ENCODE data around the gene ASTL.

The ASTL gene

DNA sequence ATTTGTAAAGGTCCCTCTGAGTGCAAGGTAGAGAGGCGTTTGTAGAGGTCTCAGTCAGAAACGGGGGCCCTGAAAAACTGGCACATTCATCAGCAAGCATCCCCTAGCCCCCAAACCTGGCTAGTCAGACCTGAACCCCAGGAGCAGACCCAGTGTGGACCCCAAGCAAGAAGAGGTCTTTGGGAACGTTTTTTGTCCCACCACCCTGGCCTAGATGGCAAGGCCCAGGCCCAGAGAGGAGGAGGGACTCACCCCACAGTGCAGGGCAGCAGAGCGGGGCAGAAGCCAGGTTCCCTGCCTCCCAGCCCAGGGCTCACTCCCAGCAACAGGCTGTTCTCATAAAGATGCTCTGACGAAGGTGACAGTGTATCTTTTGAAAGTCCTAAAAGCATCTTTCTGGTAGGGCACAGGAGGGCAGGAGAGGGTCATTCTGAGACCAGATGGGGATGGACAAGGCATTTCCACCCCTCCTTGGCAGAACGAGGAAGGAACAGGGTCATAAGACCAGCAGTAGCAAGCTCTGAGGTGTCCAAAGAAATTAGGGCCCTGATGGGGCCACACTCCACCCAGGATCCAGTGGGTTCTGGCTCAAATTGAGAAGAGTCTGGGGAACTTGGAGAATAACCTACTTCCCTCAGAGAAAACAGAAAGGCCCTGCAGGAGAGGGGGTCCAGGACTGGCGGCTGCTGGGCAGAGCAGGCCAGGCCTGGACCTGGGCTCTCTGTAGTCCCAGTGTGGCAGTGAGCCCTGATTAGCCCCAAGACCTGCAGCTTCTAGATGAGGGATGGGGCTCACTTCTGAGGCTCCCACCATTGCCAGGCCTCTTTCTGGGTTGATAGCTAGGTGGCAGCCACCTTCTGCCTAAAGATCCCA lies 40.1 kb downstream of the ASTL start:
- in situ Hi-C loops (cut with MboI; ENCODE audit: low sequenced_read_pairs, unreplicated experiment), result no loop called here
- TF ChIP-seq, protein P1, sequence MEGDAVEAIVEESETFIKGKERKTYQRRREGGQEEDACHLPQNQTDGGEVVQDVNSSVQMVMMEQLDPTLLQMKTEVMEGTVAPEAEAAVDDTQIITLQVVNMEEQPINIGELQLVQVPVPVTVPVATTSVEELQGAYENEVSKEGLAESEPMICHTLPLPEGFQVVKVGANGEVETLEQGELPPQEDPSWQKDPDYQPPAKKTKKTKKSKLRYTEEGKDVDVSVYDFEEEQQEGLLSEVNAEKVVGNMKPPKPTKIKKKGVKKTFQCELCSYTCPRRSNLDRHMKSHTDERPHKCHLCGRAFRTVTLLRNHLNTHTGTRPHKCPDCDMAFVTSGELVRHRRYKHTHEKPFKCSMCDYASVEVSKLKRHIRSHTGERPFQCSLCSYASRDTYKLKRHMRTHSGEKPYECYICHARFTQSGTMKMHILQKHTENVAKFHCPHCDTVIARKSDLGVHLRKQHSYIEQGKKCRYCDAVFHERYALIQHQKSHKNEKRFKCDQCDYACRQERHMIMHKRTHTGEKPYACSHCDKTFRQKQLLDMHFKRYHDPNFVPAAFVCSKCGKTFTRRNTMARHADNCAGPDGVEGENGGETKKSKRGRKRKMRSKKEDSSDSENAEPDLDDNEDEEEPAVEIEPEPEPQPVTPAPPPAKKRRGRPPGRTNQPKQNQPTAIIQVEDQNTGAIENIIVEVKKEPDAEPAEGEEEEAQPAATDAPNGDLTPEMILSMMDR (IDR thresholded peaks at IDR 0.05; ENCODE audit: borderline replicate concordance, control extremely low read depth, extremely low read depth, insufficient read depth, missing control alignments), result no peak
- no peak for DNase-seq (ENCODE audit: low spot score)

DNA sequence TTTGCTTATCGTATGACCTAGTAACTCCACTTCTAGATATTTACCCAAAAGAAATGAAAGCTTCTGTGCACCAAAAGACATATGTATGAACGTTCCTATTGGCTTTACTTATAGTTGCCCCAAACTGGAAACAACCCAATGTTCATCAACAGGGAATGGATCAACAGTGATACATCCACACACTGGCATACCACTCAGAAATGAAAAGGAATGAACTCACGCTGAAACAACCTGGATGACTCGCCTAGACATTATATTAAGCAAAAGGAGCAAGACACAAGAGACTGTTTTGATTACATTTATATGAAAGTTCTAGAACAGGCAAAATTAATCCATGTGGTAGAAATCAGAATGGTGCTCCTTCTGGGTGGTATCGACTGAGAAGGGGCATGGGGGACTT lies 40.9 kb downstream of the ASTL start:
- in situ Hi-C loops (cut with MboI; ENCODE audit: low sequenced_read_pairs, unreplicated experiment), result no loop called here
- no peak for DNase-seq (ENCODE audit: low spot score)
- TF ChIP-seq, protein P1 (IDR thresholded peaks at IDR 0.05; ENCODE audit: borderline replicate concordance, control extremely low read depth, extremely low read depth, insufficient read depth, missing control alignments), result no peak

DNA sequence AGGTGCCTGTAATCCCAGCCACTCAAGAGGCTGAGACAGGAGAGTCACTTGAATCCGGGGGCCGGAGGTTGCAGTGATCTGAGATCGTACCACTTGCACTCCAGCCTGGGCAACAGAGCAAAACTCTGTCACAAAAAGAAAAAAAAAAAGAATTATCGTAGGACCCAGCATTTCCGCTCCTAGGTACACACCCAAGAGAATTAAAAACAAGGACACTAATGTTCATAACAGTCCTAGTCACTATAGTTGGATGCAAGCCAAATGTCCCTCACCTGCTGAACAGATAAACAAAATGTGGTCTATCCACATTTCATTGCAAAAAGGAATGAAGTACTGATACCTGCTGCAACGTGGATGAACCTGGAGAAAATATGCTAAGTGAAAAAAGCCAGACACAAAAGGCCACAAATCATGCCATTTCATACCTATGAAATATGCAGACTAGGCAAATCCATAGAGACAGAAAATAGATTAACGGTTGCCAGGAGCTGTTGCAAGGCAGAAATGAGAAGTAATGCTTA lies 43.1 kb downstream of the ASTL start:
- no peak for DNase-seq (ENCODE audit: low spot score)
- TF ChIP-seq, protein P1 (IDR thresholded peaks at IDR 0.05; ENCODE audit: borderline replicate concordance, control extremely low read depth, extremely low read depth, insufficient read depth, missing control alignments), result no peak
- in situ Hi-C loops (cut with MboI; ENCODE audit: low sequenced_read_pairs, unreplicated experiment), result no loop called here

DNA sequence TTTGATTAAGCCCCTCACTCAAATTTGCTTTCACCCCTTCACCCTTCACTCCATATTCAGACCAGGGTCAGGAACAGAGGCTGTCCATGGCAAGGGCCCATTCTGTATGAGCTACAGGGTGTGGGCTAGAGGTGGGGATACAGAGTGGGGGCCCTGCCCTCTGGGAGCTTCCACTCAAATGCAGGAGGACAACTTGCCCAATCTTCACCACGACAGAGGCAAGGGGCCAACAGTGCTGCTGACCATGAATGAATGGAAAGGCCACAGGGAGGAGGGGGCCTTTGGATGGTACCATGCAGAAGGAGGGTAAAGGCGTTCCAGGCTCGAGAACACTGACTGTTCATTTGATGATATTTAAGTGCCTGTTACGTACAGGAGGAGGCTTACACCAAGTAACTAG lies 44.8 kb downstream of the ASTL start:
- TF ChIP-seq, protein P1 (IDR thresholded peaks at IDR 0.05; ENCODE audit: borderline replicate concordance, control extremely low read depth, extremely low read depth, insufficient read depth, missing control alignments), result no peak
- no peak for DNase-seq (ENCODE audit: low spot score)
- in situ Hi-C loops (cut with MboI; ENCODE audit: low sequenced_read_pairs, unreplicated experiment), result no loop called here

DNA sequence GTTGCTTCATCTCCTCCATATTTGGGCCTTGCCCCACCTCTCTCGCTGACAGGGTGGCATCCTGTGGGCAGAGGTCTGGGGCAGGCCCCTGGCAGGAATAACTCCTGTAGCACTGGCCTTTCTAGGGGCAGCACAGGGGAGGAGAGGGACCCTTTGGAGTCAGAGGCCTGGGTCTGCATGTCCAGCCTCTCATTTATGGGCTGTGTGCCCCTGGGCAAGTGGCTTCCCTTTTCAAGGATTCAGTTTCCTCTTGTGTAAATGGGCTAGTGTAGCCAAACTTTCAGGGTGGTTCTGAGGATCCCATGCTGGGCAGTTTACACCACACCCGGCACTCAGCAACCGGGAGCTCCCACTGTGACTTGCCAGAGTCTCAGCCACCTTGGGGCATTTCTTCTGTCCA lies 45.4 kb downstream of the ASTL start:
- TF ChIP-seq, protein P1 (IDR thresholded peaks at IDR 0.05; ENCODE audit: borderline replicate concordance, control extremely low read depth, extremely low read depth, insufficient read depth, missing control alignments), result no peak
- in situ Hi-C loops (cut with MboI; ENCODE audit: low sequenced_read_pairs, unreplicated experiment), result no loop called here
- DNase-seq (ENCODE audit: low spot score), result no peak

DNA sequence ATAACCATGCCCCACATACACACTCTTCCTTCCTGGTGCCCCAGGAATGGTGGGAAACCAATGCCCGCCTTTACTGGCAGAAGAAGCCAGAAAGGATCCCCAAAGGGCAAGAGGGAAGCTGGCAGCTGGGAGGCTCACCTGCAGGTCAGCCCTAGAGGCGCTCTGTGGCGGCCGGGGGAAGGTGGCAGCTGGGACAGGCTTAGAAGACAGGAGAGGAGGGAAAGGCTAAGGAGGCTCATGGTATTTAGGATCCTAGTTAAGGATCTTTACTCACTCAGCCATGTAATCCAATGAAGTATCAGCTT lies 45.8 kb downstream of the ASTL start:
- in situ Hi-C loops (cut with MboI; ENCODE audit: low sequenced_read_pairs, unreplicated experiment), result no loop called here

More for the DNA sequence above, 45.8 kb downstream of the ASTL start:
- TF ChIP-seq, protein P1 (IDR thresholded peaks at IDR 0.05; ENCODE audit: borderline replicate concordance, control extremely low read depth, extremely low read depth, insufficient read depth, missing control alignments), result no peak
- no peak for DNase-seq (ENCODE audit: low spot score)
